22Rv1 (cell line): Measurements from ENCODE around the gene JARID2.

ENCODE experiments used
- CTCF ChIP-seq: fragments of 450-650 bp; IDR thresholded peaks from 2 replicates; pipeline ENCODE4 v1.5.1; 2017; ENCODE audit warnings: mild to moderate bottlenecking
- ZFX ChIP-seq: fragments of 450-650 bp; IDR thresholded peaks from 2 replicates; pipeline ENCODE4 v1.6.1; 2017; ENCODE audit warnings: antibody characterized with exemption, borderline replicate concordance

- TF ChIP-seq CTCF: no peak
- no peak for TF ChIP-seq ZFX
Observed at GRCh38 chr6:15501826-15502445, 256.1 kb downstream of the JARID2 start.
